ENCODE measurements around the gene GFPT1. TPM values are rescaled to one million over a fixed set of nuclear protein-coding genes. Genes with fewer than 3 reads are reported as not detected.
A peak's percentile ranks its signal among the peaks of the same experiment; 100 is the strongest.

The GFPT1 gene
- total RNA-seq, 4 donors from 2014 or later = 24.3 to 90.5 (median 39.5) TPM

- no peaks in the 10 kb centered on the region for H3K27me3 ChIP-seq
Measured at GRCh38 chr2:69380072-69380917, 6.7 kb downstream of the GFPT1 start.

DNA sequence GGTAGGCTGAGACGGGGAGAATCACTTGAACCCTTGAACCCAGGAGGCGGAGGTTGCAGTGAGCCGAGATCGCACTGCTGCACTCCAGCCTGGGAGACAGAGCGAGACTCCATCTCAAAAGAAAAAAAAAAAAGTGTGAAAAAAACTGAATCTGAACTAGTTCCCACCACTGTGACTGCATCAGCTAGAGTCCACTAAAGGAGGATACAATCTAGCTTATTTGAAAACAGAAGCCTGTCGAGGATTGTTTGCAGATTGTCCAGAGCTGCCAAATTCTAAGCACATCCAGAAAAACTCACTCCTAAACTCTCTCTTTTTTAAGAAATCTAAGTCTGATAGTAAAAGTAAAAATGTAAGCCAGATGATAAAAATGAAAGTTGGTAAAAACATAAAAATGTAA, 10.6 kb downstream of the GFPT1 start:
- intact Hi-C loops (cut with DNase I; ENCODE audit: low total_unique reads) = no loop called here
- H3K9me3 ChIP-seq = no peaks in the 10 kb centered on the region
- H3K27ac ChIP-seq = peak overlapping the region in 1 of 2 donors; percentile 2
- no peaks in the 10 kb centered on the region for H3K4me1 ChIP-seq
- H3K36me3 ChIP-seq = no peaks in the 10 kb centered on the region
- H3K27me3 ChIP-seq = no peaks in the 10 kb centered on the region
- TF ChIP-seq POLR2A (IDR thresholded peaks at IDR 0.05) = no peak
- TF ChIP-seq, protein P1, sequence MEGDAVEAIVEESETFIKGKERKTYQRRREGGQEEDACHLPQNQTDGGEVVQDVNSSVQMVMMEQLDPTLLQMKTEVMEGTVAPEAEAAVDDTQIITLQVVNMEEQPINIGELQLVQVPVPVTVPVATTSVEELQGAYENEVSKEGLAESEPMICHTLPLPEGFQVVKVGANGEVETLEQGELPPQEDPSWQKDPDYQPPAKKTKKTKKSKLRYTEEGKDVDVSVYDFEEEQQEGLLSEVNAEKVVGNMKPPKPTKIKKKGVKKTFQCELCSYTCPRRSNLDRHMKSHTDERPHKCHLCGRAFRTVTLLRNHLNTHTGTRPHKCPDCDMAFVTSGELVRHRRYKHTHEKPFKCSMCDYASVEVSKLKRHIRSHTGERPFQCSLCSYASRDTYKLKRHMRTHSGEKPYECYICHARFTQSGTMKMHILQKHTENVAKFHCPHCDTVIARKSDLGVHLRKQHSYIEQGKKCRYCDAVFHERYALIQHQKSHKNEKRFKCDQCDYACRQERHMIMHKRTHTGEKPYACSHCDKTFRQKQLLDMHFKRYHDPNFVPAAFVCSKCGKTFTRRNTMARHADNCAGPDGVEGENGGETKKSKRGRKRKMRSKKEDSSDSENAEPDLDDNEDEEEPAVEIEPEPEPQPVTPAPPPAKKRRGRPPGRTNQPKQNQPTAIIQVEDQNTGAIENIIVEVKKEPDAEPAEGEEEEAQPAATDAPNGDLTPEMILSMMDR (IDR thresholded peaks at IDR 0.05) = no peak
- DNase-seq = no peak
- no peak overlapping the region for H3K4me3 ChIP-seq

More at GRCh38 chr2:69380072-69380917, 6.7 kb downstream of the GFPT1 start:
- Histone ChIP-seq H3K4me3 (no peak overlapping the region), H3K9me3 (no peaks in the 10 kb centered on the region), H3K27ac (no peak overlapping the region), H3K36me3 (no peaks in the 10 kb centered on the region), H3K4me1 (no peaks in the 10 kb centered on the region)
- TF ChIP-seq POLR2A (IDR thresholded peaks at IDR 0.05) = no peak
- TF ChIP-seq, protein P1 (IDR thresholded peaks at IDR 0.05) = no peak
- intact Hi-C loops (cut with DNase I; ENCODE audit: low total_unique reads) = no loop called here
- DNase-seq = no peak

GRCh38 chr2:69375494-69376353, 11.3 kb downstream of the GFPT1 start:
- no peak for DNase-seq
- no peaks in the 10 kb centered on the region for H3K4me1 ChIP-seq
- no peak overlapping the region for H3K4me3 ChIP-seq
- intact Hi-C loops (cut with DNase I; ENCODE audit: low total_unique reads) = no loop called here
- TF ChIP-seq, protein P1 (IDR thresholded peaks at IDR 0.05) = peak; percentile 16 to 44 (median 20)
- TF ChIP-seq POLR2A (IDR thresholded peaks at IDR 0.05) = no peak
- no peaks in the 10 kb centered on the region for H3K9me3 ChIP-seq
- H3K36me3 ChIP-seq = no peaks in the 10 kb centered on the region
- H3K27me3 ChIP-seq = no peaks in the 10 kb centered on the region
- H3K27ac ChIP-seq = peak overlapping the region in 1 of 2 donors; percentile 2

- H3K27me3 ChIP-seq = no peaks in the 10 kb centered on the region
- no peak overlapping the region for H3K27ac ChIP-seq
- no peaks in the 10 kb centered on the region for H3K4me1 ChIP-seq
- H3K36me3 ChIP-seq = no peaks in the 10 kb centered on the region
- TF ChIP-seq, protein P1 (IDR thresholded peaks at IDR 0.05) = no peak
- no peak for TF ChIP-seq POLR2A (IDR thresholded peaks at IDR 0.05)
- no peak overlapping the region for H3K4me3 ChIP-seq
- H3K9me3 ChIP-seq = no peaks in the 10 kb centered on the region
- intact Hi-C loops (cut with DNase I; ENCODE audit: low total_unique reads) = no loop called here
- no peak for DNase-seq
Measured at GRCh38 chr2:69372767-69373166, 14.3 kb downstream of the GFPT1 start.

DNA sequence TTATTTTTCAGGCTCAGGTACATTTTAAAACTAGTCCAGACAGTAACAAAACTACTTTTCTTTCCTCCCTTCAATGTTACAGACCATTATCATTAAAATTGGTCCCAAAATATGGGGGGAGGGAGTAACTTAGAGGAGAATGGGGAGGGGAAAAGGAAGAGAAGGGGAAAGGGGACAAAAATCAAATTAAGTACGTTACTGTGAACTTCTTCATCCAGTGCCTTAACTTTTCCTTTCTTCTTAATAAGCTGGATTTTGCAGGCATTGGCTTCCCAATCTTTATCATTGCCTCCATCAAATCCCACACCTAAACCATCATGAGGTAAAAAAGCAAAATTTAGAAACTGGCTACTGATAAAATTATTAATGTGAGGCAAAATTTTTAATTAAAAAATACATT, 17.2 kb downstream of the GFPT1 start:
- no peak for DNase-seq
- no peak for TF ChIP-seq POLR2A (IDR thresholded peaks at IDR 0.05)
- TF ChIP-seq, protein P1 (IDR thresholded peaks at IDR 0.05) = no peak
- H3K27ac ChIP-seq = no peak overlapping the region
- H3K36me3 ChIP-seq = no peaks in the 10 kb centered on the region
- no peaks in the 10 kb centered on the region for H3K27me3 ChIP-seq
- intact Hi-C loops (cut with DNase I; ENCODE audit: low total_unique reads) = no loop called here
- no peaks in the 10 kb centered on the region for H3K9me3 ChIP-seq
- no peak overlapping the region for H3K4me3 ChIP-seq
- no peaks in the 10 kb centered on the region for H3K4me1 ChIP-seq

All from uterus (tissue), 4 donors.